Ishikawa (cell line): ENCODE measurements around the gene PKM.

ENCODE experiments used
- CEBPB ChIP-seq: IDR thresholded peaks from 2 replicates; pipeline ENCODE4 v1.6.1; 2012
- CREB1 ChIP-seq: IDR thresholded peaks from 2 replicates; pipeline ENCODE4 v1.6.1; 2012; ENCODE audit warnings: low read depth
- EGR1 ChIP-seq: IDR thresholded peaks from 2 replicates; pipeline ENCODE4 v1.6.1; 2012
- EP300 ChIP-seq: IDR thresholded peaks from 2 replicates; pipeline ENCODE4 v1.6.1; 2012; ENCODE audit warnings: borderline replicate concordance
- FOXM1 ChIP-seq: IDR thresholded peaks from 2 replicates; pipeline ENCODE4 v1.6.1; 2012; ENCODE audit warnings: low read depth, borderline replicate concordance
- NFIC ChIP-seq: IDR thresholded peaks from 2 replicates; pipeline ENCODE4 v1.6.1; 2012
- RAD21 ChIP-seq: IDR thresholded peaks from 2 replicates; pipeline ENCODE4 v1.6.1; 2012; ENCODE audit warnings: low read depth
- TAF1 ChIP-seq: IDR thresholded peaks from 2 replicates; pipeline ENCODE4 v1.6.1; 2012; ENCODE audit warnings: low read depth, mild to moderate bottlenecking
- TCF12 ChIP-seq: IDR thresholded peaks from 2 replicates; pipeline ENCODE4 v1.6.1; 2012; ENCODE audit warnings: low read depth
- TEAD4 ChIP-seq: IDR thresholded peaks from 2 replicates; pipeline ENCODE4 v1.6.1; 2012
- USF1 ChIP-seq: IDR thresholded peaks from 2 replicates; pipeline ENCODE4 v1.6.1; 2012
- YY1 ChIP-seq: IDR thresholded peaks from 2 replicates; pipeline ENCODE4 v1.6.1; 2012; ENCODE audit warnings: low read depth
- ZBTB7A ChIP-seq: IDR thresholded peaks from 2 replicates; pipeline ENCODE4 v1.6.1; 2012; ENCODE audit warnings: low read depth
- TF ChIP-seq, protein P1 (sequence below): IDR thresholded peaks from 2 replicates; pipeline ENCODE4 v1.6.1; 2012
- TF ChIP-seq, protein P2 (sequence below): IDR thresholded peaks from 2 replicates; pipeline ENCODE4 v1.6.1; 2012; ENCODE audit warnings: low read depth, mild to moderate bottlenecking

PKM gene

GRCh38 chr15:72236381-72237003 lies 5.5 kb upstream of the PKM start:
- TF ChIP-seq, protein P1, sequence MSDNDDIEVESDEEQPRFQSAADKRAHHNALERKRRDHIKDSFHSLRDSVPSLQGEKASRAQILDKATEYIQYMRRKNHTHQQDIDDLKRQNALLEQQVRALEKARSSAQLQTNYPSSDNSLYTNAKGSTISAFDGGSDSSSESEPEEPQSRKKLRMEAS, result no peak
- no peak for TF ChIP-seq TEAD4

GRCh38 chr15:72235298-72235697 lies 4.3 kb upstream of the PKM start:
- TF ChIP-seq CEBPB (no peak), EP300 (no peak), RAD21 (no peak), EGR1 (no peak), TEAD4 (no peak), YY1 (no peak), ZBTB7A (no peak), TAF1 (no peak), CREB1 (no peak), NFIC (no peak), TCF12 (no peak), FOXM1 (no peak), USF1 (no peak)
- TF ChIP-seq, protein P1, result no peak
- TF ChIP-seq, protein P2, sequence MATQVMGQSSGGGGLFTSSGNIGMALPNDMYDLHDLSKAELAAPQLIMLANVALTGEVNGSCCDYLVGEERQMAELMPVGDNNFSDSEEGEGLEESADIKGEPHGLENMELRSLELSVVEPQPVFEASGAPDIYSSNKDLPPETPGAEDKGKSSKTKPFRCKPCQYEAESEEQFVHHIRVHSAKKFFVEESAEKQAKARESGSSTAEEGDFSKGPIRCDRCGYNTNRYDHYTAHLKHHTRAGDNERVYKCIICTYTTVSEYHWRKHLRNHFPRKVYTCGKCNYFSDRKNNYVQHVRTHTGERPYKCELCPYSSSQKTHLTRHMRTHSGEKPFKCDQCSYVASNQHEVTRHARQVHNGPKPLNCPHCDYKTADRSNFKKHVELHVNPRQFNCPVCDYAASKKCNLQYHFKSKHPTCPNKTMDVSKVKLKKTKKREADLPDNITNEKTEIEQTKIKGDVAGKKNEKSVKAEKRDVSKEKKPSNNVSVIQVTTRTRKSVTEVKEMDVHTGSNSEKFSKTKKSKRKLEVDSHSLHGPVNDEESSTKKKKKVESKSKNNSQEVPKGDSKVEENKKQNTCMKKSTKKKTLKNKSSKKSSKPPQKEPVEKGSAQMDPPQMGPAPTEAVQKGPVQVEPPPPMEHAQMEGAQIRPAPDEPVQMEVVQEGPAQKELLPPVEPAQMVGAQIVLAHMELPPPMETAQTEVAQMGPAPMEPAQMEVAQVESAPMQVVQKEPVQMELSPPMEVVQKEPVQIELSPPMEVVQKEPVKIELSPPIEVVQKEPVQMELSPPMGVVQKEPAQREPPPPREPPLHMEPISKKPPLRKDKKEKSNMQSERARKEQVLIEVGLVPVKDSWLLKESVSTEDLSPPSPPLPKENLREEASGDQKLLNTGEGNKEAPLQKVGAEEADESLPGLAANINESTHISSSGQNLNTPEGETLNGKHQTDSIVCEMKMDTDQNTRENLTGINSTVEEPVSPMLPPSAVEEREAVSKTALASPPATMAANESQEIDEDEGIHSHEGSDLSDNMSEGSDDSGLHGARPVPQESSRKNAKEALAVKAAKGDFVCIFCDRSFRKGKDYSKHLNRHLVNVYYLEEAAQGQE, result no peak

- TF ChIP-seq TCF12, result no peak
- TF ChIP-seq, protein P1, result no peak
Observed at GRCh38 chr15:72233769-72234168, 2.8 kb upstream of the PKM start.

DNA sequence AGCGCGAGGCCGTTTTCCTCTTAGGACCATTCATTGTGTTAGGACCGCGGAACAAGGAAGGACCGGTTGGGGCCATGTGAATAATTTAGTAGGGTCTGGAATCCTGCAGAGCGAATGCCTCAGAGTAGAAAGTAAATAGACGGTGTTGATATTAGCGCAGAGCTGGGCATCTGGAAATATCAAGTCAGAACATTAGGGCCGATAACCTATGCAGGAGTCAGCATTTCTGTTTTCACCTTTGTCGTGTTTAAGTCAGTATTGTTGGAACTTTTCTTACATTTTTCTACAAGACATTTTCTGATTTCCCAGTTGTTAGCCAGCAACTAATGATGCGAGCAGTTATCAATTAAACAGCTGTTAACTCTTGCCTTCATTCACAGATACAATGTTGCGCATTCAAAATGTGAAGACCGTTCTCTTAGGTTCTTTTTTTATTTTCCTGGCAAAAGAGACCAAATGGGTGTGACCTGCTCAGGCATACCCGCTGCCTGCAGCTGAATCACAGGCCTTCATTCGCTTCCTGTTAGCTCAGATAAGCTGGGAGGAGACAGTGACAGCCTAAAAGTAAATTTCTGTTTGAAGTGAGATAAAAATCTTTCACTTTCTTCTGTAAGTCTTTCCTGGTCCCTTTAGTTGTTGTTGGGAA lies 966 bp upstream of the PKM start:
- TF ChIP-seq CREB1 (no peak), CEBPB (no peak), NFIC (0 out of 2 replicates have a peak, but pooled peaks have one; percentile 23)

GRCh38 chr15:72230197-72231065 lies 559 bp downstream of the PKM start:
- TF ChIP-seq YY1, result no peak; the same call in 1 of the 2 replicates
- TF ChIP-seq CREB1, result no peak
- TF ChIP-seq, protein P1, result peak; percentile 63
- peak; percentile 64 for TF ChIP-seq TCF12
- no peak; the same call in 1 of the 2 replicates for TF ChIP-seq TEAD4
- no peak for TF ChIP-seq RAD21
- peak; percentile 10; the same call in 1 of the 2 replicates for TF ChIP-seq NFIC
- peak; percentile 79 for TF ChIP-seq EGR1
- peak; percentile 68; the same call in 1 of the 2 replicates for TF ChIP-seq CEBPB
- TF ChIP-seq FOXM1, result no peak
- peak; percentile 53; the same call in 1 of the 2 replicates for TF ChIP-seq TAF1
- TF ChIP-seq EP300, result no peak; the same call in 1 of the 2 replicates
- peak; percentile 70; the same call in 1 of the 2 replicates for TF ChIP-seq ZBTB7A

DNA sequence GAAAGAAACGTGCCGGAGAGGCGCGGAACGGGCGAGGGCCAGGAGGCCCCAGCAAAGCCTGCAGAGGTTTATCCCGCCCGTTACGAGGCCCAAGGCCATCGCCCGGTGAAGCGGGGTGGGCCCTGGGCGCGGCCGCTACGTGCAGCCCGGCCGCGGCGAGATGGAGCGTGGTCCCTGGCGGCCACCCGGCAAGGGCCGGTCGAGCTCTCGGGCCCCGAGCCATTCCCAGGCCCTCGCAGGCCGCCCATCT lies 1.1 kb downstream of the PKM start:
- no peak for TF ChIP-seq USF1
- TF ChIP-seq TAF1, result no peak
